ENCODE measurements around the gene ACTG2. TPM values are rescaled to one million over a fixed set of nuclear protein-coding genes. Genes with fewer than 3 reads are reported as not detected.

The ACTG2 gene
- total RNA-seq, 4 donors from 2014 or later: 2,261 to 5,929 (median 3,123) TPM

DNA sequence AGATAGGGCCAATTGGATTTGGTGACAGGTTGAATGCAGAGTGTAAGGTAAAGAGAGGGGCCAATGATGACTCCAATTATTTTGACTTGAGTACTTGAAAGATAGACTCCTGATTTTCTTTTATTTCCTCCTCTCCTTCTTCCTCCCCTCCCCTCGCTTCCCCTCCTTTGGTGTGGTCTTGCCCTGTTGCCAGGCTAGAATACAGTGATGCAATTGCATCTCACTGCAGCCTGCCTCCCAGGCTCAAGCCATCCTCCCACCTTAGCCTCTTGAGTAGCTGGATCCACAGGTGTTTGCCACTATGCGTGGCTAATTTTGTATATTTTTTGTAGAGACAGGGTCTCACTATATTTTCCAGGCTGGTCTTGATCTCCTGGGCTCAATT is 36.1 kb downstream of the ACTG2 start:
- no peak overlapping the region for H3K4me3 ChIP-seq
- peaks cover 6 to 74% (median 11%) of the 10 kb centered on the region in 3 donors for H3K4me1 ChIP-seq
- TF ChIP-seq POLR2AphosphoS5 (IDR thresholded peaks at IDR 0.05) (no peak), EP300 (IDR thresholded peaks at IDR 0.05) (no peak), POLR2A (IDR thresholded peaks at IDR 0.05) (no peak)
- TF ChIP-seq, protein P1, sequence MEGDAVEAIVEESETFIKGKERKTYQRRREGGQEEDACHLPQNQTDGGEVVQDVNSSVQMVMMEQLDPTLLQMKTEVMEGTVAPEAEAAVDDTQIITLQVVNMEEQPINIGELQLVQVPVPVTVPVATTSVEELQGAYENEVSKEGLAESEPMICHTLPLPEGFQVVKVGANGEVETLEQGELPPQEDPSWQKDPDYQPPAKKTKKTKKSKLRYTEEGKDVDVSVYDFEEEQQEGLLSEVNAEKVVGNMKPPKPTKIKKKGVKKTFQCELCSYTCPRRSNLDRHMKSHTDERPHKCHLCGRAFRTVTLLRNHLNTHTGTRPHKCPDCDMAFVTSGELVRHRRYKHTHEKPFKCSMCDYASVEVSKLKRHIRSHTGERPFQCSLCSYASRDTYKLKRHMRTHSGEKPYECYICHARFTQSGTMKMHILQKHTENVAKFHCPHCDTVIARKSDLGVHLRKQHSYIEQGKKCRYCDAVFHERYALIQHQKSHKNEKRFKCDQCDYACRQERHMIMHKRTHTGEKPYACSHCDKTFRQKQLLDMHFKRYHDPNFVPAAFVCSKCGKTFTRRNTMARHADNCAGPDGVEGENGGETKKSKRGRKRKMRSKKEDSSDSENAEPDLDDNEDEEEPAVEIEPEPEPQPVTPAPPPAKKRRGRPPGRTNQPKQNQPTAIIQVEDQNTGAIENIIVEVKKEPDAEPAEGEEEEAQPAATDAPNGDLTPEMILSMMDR (IDR thresholded peaks at IDR 0.05): no peak
- H3K9me3 ChIP-seq: no peaks in the 10 kb centered on the region
- no peak for ATAC-seq
- 67 to 100% methylated on average over 2 of the region's 2 CpGs for WGBS, 2 donors (ENCODE audit: low coverage in 1 of 2)
- H3K36me3 ChIP-seq: peaks cover 0 to 8% of the 10 kb centered on the region in 2 donors
- no peaks in the 10 kb centered on the region for H3K27me3 ChIP-seq
- H3K27ac ChIP-seq: no peak overlapping the region

DNA sequence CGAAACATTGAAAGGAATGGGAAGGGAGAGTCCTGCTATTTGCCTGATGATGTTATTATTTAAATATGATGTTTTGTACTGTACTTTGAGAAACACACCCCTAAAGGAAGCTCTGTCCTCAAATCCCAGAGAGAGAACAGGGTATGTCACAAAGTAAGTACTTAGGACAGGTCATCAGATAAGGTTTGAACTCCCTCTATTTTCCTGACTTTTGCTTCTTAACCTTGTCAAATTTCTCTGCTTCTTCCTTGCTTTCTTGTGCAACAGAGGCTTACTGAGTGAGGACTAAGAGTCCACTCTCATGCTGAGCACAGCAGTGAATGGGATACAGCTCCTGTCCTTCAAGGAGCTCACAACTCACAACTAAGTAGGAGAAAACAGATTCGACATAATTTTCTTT is 37.6 kb downstream of the ACTG2 start:
- H3K4me1 ChIP-seq: peaks cover 6 to 79% (median 11%) of the 10 kb centered on the region in 3 donors
- TF ChIP-seq POLR2A (IDR thresholded peaks at IDR 0.05) (no peak), EP300 (IDR thresholded peaks at IDR 0.05) (no peak), POLR2AphosphoS5 (IDR thresholded peaks at IDR 0.05) (no peak)
- TF ChIP-seq, protein P1 (IDR thresholded peaks at IDR 0.05): no peak

DNA sequence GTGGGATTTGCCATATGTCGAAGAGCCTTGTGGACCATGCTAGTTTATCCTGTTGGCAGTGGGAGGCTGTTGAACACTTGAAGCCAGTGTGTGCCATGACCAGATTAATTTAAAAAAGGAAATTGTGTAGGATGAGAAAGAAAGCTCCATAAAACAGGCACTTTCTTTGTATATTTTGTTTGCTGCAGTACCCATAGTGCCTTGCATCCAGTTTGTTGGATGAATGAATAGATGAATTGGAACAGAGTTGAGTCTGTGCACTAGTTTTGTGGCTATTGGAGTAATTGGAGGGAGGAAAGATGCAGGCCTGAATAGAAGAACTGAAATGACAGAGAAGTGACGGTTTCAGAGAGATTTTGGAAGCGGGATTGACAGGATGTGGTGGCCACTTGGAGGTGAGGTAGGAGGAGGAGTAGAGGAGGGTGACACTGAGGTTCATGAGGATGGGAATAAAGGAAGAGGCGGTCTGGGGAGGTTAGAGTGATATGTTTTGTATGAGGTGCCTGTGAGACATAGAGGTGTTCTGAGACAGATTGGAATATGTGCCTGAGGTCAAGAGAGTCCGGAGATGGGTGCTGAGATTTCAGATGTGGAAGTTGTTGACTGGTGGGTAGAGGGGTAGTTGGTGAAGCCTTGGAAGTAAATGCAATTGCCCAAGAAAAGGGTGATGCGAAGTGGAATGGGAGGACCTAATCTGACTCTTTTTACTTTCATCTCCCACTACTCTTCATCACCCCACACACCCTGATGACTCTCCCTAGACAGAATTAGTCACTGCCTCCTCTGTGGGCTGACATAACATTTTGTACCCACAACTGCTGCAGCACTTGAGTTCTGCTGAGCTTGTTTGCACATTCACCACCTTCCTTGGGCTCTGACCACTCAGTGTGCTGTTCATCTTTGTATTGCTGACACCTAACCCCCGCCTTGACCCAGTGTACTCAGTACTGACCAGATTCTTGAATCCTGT is 39.0 kb downstream of the ACTG2 start:
- Histone ChIP-seq H3K4me3 (no peak overlapping the region), H3K27me3 (no peaks in the 10 kb centered on the region), H3K36me3 (peaks cover 0 to 10% of the 10 kb centered on the region in 2 donors), H3K9me3 (no peaks in the 10 kb centered on the region), H3K27ac (no peak overlapping the region), H3K4me1 (peaks cover 6 to 78% (median 11%) of the 10 kb centered on the region in 3 donors)
- ATAC-seq: no peak
- TF ChIP-seq POLR2A (IDR thresholded peaks at IDR 0.05): no peak
- 79 to 82% methylated on average over 4 to 7 of the region's 7 CpGs for WGBS, 2 donors (ENCODE audit: low coverage in 1 of 2)

More for the DNA sequence above, 37.6 kb downstream of the ACTG2 start:
- Histone ChIP-seq H3K4me3 (no peak overlapping the region), H3K9me3 (no peaks in the 10 kb centered on the region), H3K36me3 (peaks cover 0 to 8% of the 10 kb centered on the region in 2 donors), H3K27me3 (no peaks in the 10 kb centered on the region), H3K27ac (no peak overlapping the region)
- ATAC-seq: no peak
- WGBS, 2 donors (ENCODE audit: low coverage in 1 of 2): 53 to 77% methylated on average over 1 to 2 of the region's 2 CpGs

DNA sequence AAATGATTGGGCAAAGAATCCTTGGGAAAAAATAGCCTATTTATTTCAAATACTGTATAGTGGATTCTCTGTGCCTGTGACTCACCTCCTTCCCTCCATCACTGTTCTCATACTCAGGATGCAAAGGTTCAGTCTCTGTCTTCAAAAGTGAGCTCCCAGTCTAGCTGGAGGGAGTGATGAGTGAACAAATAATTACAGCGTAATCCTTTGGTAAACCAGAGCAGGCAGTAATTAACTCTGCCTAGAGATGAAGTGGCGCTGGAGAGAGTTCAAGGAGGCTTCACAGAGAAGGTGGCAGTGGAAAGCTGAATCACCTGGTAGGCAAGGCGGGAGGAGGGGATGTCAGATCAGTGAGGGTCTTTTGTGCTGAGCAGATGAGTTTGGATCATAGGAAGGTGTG is 40.4 kb downstream of the ACTG2 start:
- H3K4me1 ChIP-seq: peaks cover 3 to 70% (median 9%) of the 10 kb centered on the region in 3 donors

DNA sequence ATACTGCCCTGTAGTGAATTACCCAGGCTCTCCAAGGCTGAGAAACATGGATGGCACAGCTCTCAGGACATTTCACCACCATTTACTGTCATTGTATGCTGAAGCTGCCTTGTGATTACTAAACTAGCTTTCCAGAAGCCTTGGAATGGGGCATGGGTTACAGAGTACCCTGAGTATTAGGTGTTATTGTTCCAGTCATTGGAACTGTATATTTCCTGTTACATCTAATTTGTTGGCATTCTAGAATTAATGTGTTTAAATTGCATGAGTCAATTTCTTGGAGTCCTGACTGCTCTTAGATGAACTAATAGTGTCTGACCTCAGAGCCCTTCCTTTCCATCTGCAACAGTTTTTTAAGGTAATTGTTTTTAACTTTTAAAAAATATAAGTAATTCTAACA is 42.8 kb downstream of the ACTG2 start:
- H3K27me3 ChIP-seq: no peaks in the 10 kb centered on the region
- H3K9me3 ChIP-seq: no peaks in the 10 kb centered on the region
- no peak for TF ChIP-seq POLR2AphosphoS5 (IDR thresholded peaks at IDR 0.05)
- TF ChIP-seq, protein P1 (IDR thresholded peaks at IDR 0.05): no peak
- TF ChIP-seq EP300 (IDR thresholded peaks at IDR 0.05): no peak
- no peak for TF ChIP-seq POLR2A (IDR thresholded peaks at IDR 0.05)
- peaks cover 0 to 67% (median 0%) of the 10 kb centered on the region in 3 donors for H3K4me1 ChIP-seq
- no peak overlapping the region for H3K4me3 ChIP-seq
- ATAC-seq: no peak
- no peak overlapping the region for H3K27ac ChIP-seq
- H3K36me3 ChIP-seq: peaks cover 0 to 14% of the 10 kb centered on the region in 2 donors

More for the DNA sequence above, 40.4 kb downstream of the ACTG2 start:
- no peak overlapping the region for H3K27ac ChIP-seq
- WGBS, 2 donors (ENCODE audit: low coverage in 1 of 2): 90 to 94% methylated on average over 2 to 3 of the region's 3 CpGs
- no peak for ATAC-seq
- TF ChIP-seq POLR2AphosphoS5 (IDR thresholded peaks at IDR 0.05): no peak
- TF ChIP-seq, protein P1 (IDR thresholded peaks at IDR 0.05): no peak
- TF ChIP-seq POLR2A (IDR thresholded peaks at IDR 0.05): no peak
- TF ChIP-seq EP300 (IDR thresholded peaks at IDR 0.05): no peak
- peaks cover 0 to 12% of the 10 kb centered on the region in 2 donors for H3K36me3 ChIP-seq
- no peak overlapping the region for H3K4me3 ChIP-seq
- no peaks in the 10 kb centered on the region for H3K27me3 ChIP-seq
- H3K9me3 ChIP-seq: no peaks in the 10 kb centered on the region

Measured in gastroesophageal sphincter (tissue), 4 donors.